Measurements from ENCODE around the gene FRMD4A.

DNA sequence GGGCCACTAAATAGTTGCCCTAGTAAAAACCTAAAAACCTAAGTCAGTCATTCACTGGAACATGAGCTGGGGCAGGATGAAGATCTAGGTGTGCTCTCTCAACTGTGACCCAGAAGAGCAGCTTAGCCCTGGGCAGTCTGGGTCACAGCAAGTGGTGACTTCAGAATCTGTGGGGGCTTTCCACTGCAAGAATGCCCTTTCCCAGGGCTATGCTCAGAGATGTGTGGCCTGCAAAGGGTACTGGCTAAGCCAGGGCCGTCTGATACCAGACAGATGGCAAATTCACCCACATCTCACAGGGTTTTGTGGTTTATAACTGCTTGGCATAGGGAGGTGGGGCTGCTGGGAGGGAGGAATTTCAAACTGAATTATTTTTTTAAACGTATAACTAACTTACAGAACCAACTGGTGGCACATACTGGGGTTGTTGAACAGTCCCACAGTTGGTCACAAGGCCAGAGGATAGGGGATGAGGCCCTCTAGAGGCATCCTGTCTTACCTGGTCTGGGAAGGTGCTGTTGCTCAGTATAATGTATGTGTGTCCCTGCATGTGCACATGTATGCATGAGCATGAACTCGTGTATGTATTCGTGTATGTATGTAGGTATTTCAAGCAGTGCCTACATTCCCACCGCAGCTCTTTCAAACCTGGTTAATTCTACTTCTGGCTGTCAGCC is 680.7 kb downstream of the FRMD4A start:
- TF ChIP-seq, protein P1, sequence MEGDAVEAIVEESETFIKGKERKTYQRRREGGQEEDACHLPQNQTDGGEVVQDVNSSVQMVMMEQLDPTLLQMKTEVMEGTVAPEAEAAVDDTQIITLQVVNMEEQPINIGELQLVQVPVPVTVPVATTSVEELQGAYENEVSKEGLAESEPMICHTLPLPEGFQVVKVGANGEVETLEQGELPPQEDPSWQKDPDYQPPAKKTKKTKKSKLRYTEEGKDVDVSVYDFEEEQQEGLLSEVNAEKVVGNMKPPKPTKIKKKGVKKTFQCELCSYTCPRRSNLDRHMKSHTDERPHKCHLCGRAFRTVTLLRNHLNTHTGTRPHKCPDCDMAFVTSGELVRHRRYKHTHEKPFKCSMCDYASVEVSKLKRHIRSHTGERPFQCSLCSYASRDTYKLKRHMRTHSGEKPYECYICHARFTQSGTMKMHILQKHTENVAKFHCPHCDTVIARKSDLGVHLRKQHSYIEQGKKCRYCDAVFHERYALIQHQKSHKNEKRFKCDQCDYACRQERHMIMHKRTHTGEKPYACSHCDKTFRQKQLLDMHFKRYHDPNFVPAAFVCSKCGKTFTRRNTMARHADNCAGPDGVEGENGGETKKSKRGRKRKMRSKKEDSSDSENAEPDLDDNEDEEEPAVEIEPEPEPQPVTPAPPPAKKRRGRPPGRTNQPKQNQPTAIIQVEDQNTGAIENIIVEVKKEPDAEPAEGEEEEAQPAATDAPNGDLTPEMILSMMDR (IDR thresholded peaks at IDR 0.05; ENCODE audit: poor library complexity): no peak
- TF ChIP-seq EZH2 (IDR thresholded peaks at IDR 0.05; ENCODE audit: borderline replicate concordance) (no peak), EZH2phosphoT487 (IDR thresholded peaks at IDR 0.05; ENCODE audit: low read depth, severe bottlenecking, unreplicated experiment) (no peak)

All from hepatocyte (in vitro differentiated cells).